SIG-M5 treated with dmso at 0.1 percent for 504 hours (cell line): ENCODE data around the gene OR51B2.
"Not testable (repeated sequence)": the region's sequence is repeated elsewhere in the genome, so short reads cannot be mapped to it uniquely, and the experiment has no call there.

Experiments
- DNase-seq: peaks from one replicate; lab custom pipeline; 2025; ENCODE audit not compliant: unreplicated experiment; lab: John Stamatoyannopoulos, UW

Gene OR51B2

GRCh38 chr11:5313326-5314023, 10.6 kb downstream of the OR51B2 start:
- DNase-seq, result not testable (repeated sequence)

- DNase-seq, result no peak
These were observed 13.7 kb downstream of the OR51B2 start for GRCh38 chr11:5310423-5310822.

DNA sequence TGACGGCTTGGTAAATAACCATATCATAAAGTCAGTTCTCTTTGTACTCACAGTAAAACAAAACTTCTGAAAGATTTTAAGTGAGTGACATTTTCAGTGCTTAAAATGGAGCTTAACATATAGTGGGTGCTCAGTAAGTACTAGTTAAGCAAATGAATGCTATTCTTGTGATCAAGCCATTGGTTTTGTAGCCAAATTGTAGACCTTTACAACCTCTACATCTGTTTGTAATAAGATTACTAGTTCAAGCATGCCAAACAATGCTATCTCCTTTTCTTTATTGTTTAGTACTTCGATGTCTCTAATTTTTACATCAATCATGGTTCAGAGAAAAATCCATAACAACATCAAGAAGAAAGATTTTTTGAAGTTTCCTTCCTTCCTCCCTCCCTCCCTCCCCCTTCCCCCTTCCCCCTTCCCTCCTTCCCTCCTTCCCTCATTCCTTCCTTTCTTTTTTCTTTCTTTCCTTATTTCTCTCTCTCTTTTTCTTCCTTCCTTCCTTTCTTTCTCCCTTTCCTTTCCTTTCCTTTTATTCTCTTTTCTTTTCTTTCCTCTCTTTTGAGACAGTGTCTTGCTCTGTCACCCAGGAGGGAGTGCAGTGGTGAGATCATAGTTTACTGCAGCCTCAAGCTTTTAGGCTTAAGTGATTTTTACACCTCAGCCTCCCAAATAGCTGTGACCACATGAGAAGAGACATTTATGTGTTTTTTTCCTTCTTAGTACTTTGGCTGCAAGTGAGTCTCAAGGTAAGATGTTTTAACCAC, 16.7 kb downstream of the OR51B2 start:
- DNase-seq, result no peak

DNA sequence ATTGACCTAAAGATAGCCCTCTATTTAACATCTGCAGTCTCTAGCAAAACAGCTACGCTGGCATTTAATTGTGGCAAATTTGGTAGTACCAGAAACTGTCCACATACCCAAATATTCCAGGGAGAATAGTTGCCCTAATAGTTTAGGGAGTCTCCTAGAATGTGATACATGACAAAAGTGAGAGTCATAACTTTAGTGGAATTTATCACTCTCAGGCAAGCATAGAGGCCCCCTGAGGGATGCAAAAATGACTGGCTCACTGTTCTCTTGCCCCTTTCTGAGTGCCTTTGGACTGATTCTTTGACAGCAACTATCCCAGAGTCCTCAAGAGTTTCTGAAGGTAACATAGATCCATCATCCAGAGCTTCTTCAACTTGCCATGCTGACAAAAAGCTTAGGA, 20.1 kb downstream of the OR51B2 start:
- DNase-seq, result no peak

DNA sequence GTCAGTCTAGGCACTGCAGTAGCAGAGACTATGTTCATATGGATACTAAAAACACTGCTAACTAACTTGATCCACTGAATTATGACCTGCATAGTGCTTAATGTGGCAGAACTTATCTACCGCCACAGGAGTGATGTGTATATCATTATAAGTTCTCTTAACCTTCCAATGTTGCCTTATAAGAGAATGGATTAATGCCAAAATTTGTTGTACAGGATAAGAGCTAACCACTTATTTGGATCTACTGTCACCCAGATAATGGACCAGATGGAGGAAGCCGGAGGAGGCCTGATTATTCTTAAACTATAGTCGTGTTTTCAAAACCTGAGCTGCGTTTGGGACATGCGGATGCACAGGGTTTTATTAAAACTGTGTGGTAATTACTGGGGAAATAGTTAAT, 20.5 kb downstream of the OR51B2 start:
- no peak for DNase-seq

DNA sequence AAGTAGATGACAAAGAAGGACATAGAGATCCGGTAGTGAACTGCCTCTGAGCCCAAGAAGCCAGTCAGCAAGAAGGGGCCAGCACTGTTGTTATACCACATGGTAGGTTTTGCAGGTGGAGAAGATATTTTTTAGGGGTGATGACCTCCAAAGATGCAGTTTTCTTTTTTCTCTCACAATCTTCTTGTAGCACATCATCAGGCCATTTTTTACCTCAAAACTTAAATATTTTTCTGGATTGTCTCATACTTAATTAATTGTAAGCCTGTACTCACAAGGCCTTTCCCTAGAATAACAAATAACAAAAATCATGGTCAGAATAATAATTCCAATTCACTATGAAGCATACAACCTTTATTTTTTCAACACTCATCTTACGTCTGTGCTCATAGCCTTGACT, 22.3 kb downstream of the OR51B2 start, which contains the start of gene OR51B4:
TSS of gene OR51B4 (minus strand) at position 101 of the 400 bp plus-strand sequence. CDS start at position 101, 0 bp downstream.
- DNase-seq, result no peak

GRCh38 chr11:5300251-5300650, 23.8 kb downstream of the OR51B2 start:
- DNase-seq, result no peak

GRCh38 chr11:5298451-5298850, 25.6 kb downstream of the OR51B2 start:
- no peak for DNase-seq

DNA sequence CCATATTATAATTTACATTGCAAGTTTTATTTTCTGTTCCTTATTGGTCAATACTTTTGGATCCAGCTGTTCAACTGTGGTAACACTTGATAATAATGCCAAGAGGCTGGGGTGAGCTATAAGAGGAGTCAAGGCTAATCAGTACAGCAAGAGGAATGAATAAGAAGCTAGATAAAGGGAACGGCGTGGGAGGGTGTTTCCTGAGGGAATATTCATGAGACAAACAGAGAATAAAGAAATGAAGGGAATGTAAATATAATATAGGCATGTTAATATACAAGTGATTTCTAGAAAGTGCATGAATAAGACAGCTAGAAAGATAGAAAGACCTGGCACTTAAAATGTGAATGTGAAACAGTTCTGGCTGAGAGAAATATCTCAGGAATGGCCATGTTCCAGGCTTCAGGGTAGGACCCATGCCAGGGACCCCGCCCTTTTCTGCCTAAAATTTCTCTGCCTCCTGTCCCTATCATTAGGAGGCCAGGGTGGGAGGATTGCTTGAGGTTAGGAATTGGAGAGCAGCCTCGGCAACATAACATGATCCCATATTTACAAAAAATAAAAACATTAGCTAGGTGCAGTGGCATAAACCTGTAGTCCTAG, 26.3 kb downstream of the OR51B2 start:
- no peak for DNase-seq

GRCh38 chr11:5294342-5294995, 29.6 kb downstream of the OR51B2 start:
- not testable (repeated sequence) for DNase-seq

DNA sequence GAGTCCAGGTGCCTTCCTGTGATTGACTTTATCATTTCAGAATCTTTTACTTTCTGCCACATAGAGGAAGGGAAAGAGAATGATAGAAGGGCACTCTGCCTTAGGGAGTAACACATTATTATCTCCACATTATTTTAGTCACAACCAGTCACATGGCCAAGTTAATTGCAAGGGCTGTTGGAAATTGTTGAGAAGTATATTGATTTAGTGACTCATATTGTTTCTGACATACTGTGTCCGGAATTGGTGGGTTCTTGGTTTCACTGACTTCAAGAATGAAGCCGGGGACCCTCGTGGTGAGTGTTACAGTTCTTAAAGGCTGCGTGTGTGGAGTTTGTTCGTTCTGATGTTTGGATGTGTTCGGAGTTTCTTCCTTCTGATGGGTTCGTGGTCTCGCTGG, 31.1 kb downstream of the OR51B2 start:
- no peak for DNase-seq

DNA sequence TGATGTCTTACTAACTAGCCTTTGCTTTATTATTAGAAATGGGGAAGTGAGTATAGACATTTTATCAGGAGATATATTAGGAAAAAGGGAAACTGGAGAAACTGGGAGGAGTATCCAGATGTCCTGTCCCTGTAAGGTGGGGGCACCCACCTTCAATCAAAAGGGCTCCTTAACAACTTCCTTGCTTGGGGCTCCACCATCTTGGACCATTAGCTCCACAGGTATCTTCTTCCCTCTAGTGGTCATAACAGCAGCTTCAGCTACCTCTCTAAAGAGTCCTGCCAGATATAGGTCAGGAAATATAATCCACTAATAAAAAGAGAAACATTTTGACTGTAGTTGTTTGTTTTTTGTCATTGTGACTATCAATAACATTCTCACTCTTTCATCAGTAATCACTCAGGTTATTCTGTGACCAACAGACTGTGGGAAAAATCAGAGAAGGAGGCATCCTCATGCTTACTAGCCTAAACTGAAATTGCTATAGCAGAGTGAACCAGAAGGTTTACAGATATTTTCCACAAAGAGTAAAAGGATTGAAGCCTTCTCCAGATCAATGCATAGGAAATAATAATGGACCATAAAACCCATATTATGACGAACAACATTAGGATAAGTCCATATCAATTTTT, 32.8 kb downstream of the OR51B2 start:
- DNase-seq, result peak; percentile 12

- DNase-seq, result no peak
These were observed 34.0 kb downstream of the OR51B2 start for GRCh38 chr11:5290106-5290505.

DNA sequence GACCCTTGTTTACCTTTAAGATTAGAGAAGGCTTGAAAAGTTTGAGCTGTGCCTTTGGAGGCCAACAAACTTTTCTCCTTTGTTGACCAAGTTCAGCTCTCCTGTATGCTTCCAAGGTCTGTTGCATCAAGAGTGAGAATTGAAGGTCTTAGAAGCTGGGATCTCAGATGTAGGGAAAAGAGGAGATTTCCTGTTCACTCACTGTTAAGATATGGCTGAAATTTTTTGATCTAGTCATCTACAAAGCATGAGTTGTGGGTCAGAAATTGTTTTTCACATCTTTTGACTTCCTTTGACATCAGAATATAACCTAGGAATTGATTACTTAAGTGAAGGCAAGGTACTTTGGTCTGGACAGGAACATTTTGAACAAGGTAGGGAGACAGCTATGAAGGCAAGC, 34.4 kb downstream of the OR51B2 start:
- DNase-seq, result no peak

- DNase-seq, result no peak
These were observed 35.1 kb downstream of the OR51B2 start for GRCh38 chr11:5288906-5289550.

DNA sequence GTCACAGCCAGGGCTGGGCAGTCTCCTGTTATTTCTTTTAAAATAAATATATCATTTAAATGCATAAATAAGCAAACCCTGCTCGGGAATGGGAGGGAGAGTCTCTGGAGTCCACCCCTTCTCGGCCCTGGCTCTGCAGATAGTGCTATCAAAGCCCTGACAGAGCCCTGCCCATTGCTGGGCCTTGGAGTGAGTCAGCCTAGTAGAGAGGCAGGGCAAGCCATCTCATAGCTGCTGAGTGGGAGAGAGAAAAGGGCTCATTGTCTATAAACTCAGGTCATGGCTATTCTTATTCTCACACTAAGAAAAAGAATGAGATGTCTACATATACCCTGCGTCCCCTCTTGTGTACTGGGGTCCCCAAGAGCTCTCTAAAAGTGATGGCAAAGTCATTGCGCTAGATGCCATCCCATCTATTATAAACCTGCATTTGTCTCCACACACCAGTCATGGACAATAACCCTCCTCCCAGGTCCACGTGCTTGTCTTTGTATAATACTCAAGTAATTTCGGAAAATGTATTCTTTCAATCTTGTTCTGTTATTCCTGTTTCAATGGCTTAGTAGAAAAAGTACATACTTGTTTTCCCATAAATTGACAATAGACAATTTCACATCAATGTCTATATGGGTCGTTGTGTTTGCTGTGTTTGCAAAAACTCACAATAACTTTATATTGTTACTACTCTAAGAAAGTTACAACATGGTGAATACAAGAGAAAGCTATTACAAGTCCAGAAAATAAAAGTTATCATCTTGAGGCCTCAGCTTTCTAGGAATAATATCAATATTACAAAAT, 35.8 kb downstream of the OR51B2 start:
- no peak for DNase-seq

DNA sequence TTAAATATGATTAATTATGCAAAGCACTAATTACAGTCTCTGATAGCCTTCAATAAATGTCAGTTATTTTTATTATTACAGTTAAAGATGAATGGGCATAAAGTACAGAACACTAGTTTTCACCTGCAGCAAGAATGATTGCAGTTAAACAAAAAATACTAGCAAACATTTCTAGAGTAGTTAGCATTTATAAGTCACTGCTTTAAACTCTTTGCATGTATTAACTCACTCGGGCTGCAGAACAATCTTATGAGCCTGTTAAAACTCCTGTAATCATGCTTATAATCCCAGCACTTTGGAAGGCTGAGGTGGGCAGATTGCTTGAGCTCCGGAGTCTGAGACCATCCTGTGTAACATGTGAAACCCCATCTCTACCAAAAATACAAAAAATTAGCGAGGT, 37.2 kb downstream of the OR51B2 start:
- no peak for DNase-seq

DNA sequence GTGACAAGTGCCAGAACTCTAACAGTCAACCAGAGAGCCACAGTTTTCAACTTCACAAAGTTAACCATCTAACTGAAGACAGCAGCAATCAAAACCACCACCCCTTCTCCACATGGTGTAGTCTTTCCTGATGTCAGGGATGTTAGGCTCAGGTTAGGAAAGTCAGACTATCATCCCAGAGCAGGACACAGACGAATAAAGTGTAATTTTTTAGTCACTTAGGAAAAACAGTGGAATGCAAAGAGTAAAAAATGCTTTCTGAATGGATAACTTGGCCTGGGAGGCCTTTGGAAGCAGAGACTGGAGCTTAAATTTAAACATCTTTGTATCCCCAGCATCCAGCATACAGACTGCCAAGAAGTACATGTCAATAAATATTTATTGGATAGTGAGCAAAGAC, 37.7 kb downstream of the OR51B2 start:
- no peak for DNase-seq

GRCh38 chr11:5285703-5286340, 38.3 kb downstream of the OR51B2 start:
- no peak for DNase-seq
